Endothelial cell of umbilical vein (primary cell): Measurements from ENCODE around the gene INHBB. TPM values are rescaled to one million over a fixed set of nuclear protein-coding genes. Genes with fewer than 3 reads are reported as not detected.

Experiments used
- BruUV-seq: library from RNA; stranded (reverse); fragments of 400-500 nt; replicated peaks from 2 replicates; lab custom pipeline; 2021; lab: Mats Ljungman, UMichigan
- CTCF ChIA-PET: fragments of 300-600, 350-600 bp; sonication (Branson Sonifier 250); formaldehyde crosslinking; loops from one replicate; lab custom pipeline; 2021; ENCODE audit warnings: antibody characterized with exemption, inconsistent platforms; lab: Charles Lee
- POLR2A ChIA-PET: fragments of 300-600, 350-600 bp; sonication (Branson Sonifier 250); formaldehyde crosslinking; loops from one replicate; lab custom pipeline; 2021; ENCODE audit warnings: antibody characterized with exemption, inconsistent platforms; lab: Charles Lee
- DNase-seq: peaks from one replicate; pipeline ENCODE4 v3.0.0-alpha.2; 2011; ENCODE audit warnings: low read depth, low spot score
- FAIRE-seq: peaks from 2 replicates; lab custom pipeline; 2011; peaks lifted over from hg19 to GRCh38; lab: Jason Lieb, UNC
- H2AFZ ChIP-seq: 2 replicates; pipeline ENCODE4 v1.6.0; 2012; ENCODE audit warnings: low read depth, low read length, control low read depth, inconsistent platforms
- H3K27ac ChIP-seq: 2 replicates; pipeline ENCODE4 v1.5.1; 2011; ENCODE audit warnings: low read depth, mild to moderate bottlenecking, control low read depth, low read length, moderate library complexity; ENCODE audit not compliant: insufficient read depth
- H3K27me3 ChIP-seq, 2 experiments: 2 replicates each; pipeline versions ENCODE4 v1.6.0 to v1.6.1; 2011; ENCODE audit warnings: low read length in 2 of 2, mixed read lengths in 1 of 2; ENCODE audit not compliant: control insufficient read depth in 2 of 2, insufficient read depth in 2 of 2
- H3K36me3 ChIP-seq, 2 experiments: 2 replicates in 1 of 2; 3 replicates in 1 of 2; pipeline ENCODE4 v1.5.1; 2011; ENCODE audit warnings: low read length in 2 of 2, mild to moderate bottlenecking in 1 of 2, moderate library complexity in 1 of 2; ENCODE audit not compliant: control insufficient read depth in 2 of 2, insufficient read depth in 2 of 2; ENCODE audit errors: extremely low read depth in 1 of 2
- H3K4me1 ChIP-seq: 3 replicates; pipeline ENCODE4 v1.5.1; 2011; ENCODE audit warnings: mild to moderate bottlenecking, low read length; ENCODE audit not compliant: control insufficient read depth, insufficient read depth; ENCODE audit errors: extremely low read depth
- H3K4me2 ChIP-seq: 2 replicates; pipeline ENCODE4 v1.6.1; 2011; ENCODE audit warnings: low read length, control low read depth, mixed read lengths; ENCODE audit not compliant: insufficient read depth
- H3K4me3 ChIP-seq, 3 experiments: fragments of 200-600 bp in 1 of 3; sonication (generic), shearing (Covaris generic) in 1 of 3; replicated peaks in 1 of 3; 2 replicates each; pipeline ENCODE4 v1.5.1; 2011 to 2016; ENCODE audit warnings: control low read depth in 3 of 3, low read length in 3 of 3, mild to moderate bottlenecking in 2 of 3, inconsistent platforms in 1 of 3, low read depth in 1 of 3, moderate library complexity in 1 of 3; ENCODE audit not compliant: insufficient read depth in 1 of 3
- H3K79me2 ChIP-seq: 2 replicates; pipeline ENCODE4 v1.6.0; 2012; ENCODE audit warnings: low read length, inconsistent platforms; ENCODE audit not compliant: control insufficient read depth, insufficient read depth
- H3K9ac ChIP-seq: replicated peaks from 2 replicates; pipeline ENCODE3; 2011; ENCODE audit warnings: low read length, control low read depth; ENCODE audit not compliant: insufficient read depth; ENCODE audit errors: extremely low read depth
- H3K9me1 ChIP-seq: replicated peaks from 3 replicates; pipeline ENCODE4 v1.6.0; 2011; ENCODE audit warnings: mild to moderate bottlenecking, low read length; ENCODE audit not compliant: control insufficient read depth, insufficient read depth; ENCODE audit errors: extremely low read depth
- H3K9me3 ChIP-seq: replicated peaks from 2 replicates; pipeline ENCODE4 v1.5.1; 2012; ENCODE audit warnings: low read length, inconsistent platforms; ENCODE audit not compliant: control insufficient read depth, insufficient read depth
- H4K20me1 ChIP-seq: replicated peaks from 2 replicates; pipeline ENCODE3; 2011; ENCODE audit warnings: mild to moderate bottlenecking, low read length; ENCODE audit not compliant: control insufficient read depth, insufficient read depth; ENCODE audit errors: extremely low read depth
- CTCF ChIP-seq, 2 donors: IDR thresholded peaks; 1 replicate in 1 of 2; 2 replicates in 1 of 2; pipeline ENCODE4 v1.5.1; 2011; ENCODE audit warnings: low read length in 2 of 2, mild to moderate bottlenecking in 2 of 2, moderate library complexity in 2 of 2, control low read depth in 1 of 2, inconsistent platforms in 1 of 2, low read depth in 1 of 2; ENCODE audit not compliant: insufficient read depth in 1 of 2; ENCODE audit errors: extremely low read depth in 1 of 2
- EZH2 ChIP-seq: IDR thresholded peaks from 2 replicates; pipeline ENCODE4 v1.6.1; 2012; ENCODE audit warnings: borderline replicate concordance, low read depth, mild to moderate bottlenecking, moderate library complexity, low read length, inconsistent platforms; ENCODE audit not compliant: severe bottlenecking
- FOS ChIP-seq: IDR thresholded peaks from 2 replicates; pipeline ENCODE4 v1.6.1; 2011; ENCODE audit warnings: mild to moderate bottlenecking, low read length, moderate library complexity, borderline replicate concordance; ENCODE audit not compliant: insufficient read depth
- GATA2 ChIP-seq: IDR thresholded peaks from 2 replicates; pipeline ENCODE4 v1.7.0; 2011; ENCODE audit warnings: low read depth, mild to moderate bottlenecking, moderate library complexity, mixed read lengths, low read length; ENCODE audit not compliant: insufficient read length, insufficient read depth
- JUN ChIP-seq: IDR thresholded peaks from 2 replicates; pipeline ENCODE4 v1.6.1; 2011; ENCODE audit warnings: borderline replicate concordance, low read depth; ENCODE audit not compliant: insufficient read length, insufficient read depth
- MAX ChIP-seq: IDR thresholded peaks from 2 replicates; pipeline ENCODE4 v1.6.1; 2011; ENCODE audit not compliant: insufficient read depth, insufficient read length
- MYC ChIP-seq: IDR thresholded peaks from one replicate; pipeline ENCODE4 v1.6.1; 2011; ENCODE audit warnings: mild to moderate bottlenecking, low read depth, low read length
- POLR2A ChIP-seq: IDR thresholded peaks from 2 replicates; pipeline ENCODE4 v1.6.1; 2012; ENCODE audit warnings: low read depth, mild to moderate bottlenecking, control low read depth, low read length
- POLR2AphosphoS5 ChIP-seq: IDR thresholded peaks from 2 replicates; pipeline ENCODE4 v1.6.1; 2012; ENCODE audit warnings: low read depth, mild to moderate bottlenecking, control low read depth, low read length, moderate library complexity; ENCODE audit not compliant: insufficient read depth
- dilution Hi-C: fragments of 300-500 bp; cut with MboI; formaldehyde crosslinking; loops from one replicate; pipeline ENCODE4 v1.15.0; 2019; ENCODE audit warnings: low sequenced_read_pairs; ENCODE audit not compliant: extremely low pct_ligation_motif_present
- intact Hi-C: fragments of 100-400 bp; cut with micrococcal nuclease; formaldehyde crosslinking; loops from one replicate; pipeline ENCODE4 v1.10.0; 2022
- polyA plus RNA-seq, 4 experiments: library from polyadenylated mRNA; depleted of rRNA in 3 of 4; stranded (reverse) in 3 of 4; unstranded in 1 of 4; fragments of >200 nt; gene quantifications; 2 replicates each; pipeline versions ENCODE4 v1.2.1 to v1.2.3, GENCODE V29; 2011 to 2012; ENCODE audit warnings: missing spikeins in 1 of 4
- total RNA-seq: library from RNA; stranded (reverse); gene quantifications from 2 replicates; pipeline ENCODE4 v1.2.3, GENCODE V29; 2021

INHBB gene
- total and polyA plus RNA-seq, 2 donors (not counting 3 experiments of a cell fraction or from before 2014, with no cell fraction given): 0.11 to 1.8 TPM

- H3K79me2 ChIP-seq: no peaks in the 10 kb centered on the region
- CTCF ChIA-PET: interaction anchor here (1.4 kb wide), 1 partner anchor 15 kb away, joined by 3 read pairs; no protein-coding TSS in a partner anchor
- H3K27me3 ChIP-seq: no peaks in the 10 kb centered on the region
- intact Hi-C loops (no loop called here), dilution Hi-C loops (no loop called here)
- no peak overlapping the region for H3K4me3 ChIP-seq
- no peaks in the 10 kb centered on the region for H3K4me1 ChIP-seq
- no peaks in the 10 kb centered on the region for H3K9me3 ChIP-seq
- no peak overlapping the region for H2AFZ ChIP-seq
- FAIRE-seq (no peak), DNase-seq (no peak)
- no peak overlapping the region for H3K27ac ChIP-seq
- TF ChIP-seq MYC: no peak
- no TSS peak for BruUV-seq
- POLR2A ChIA-PET: no interaction called here
- no peaks in the 10 kb centered on the region for H3K9me1 ChIP-seq
- no peaks in the 10 kb centered on the region for H3K36me3 ChIP-seq
- H3K9ac ChIP-seq: no peak overlapping the region
- H3K4me2 ChIP-seq: no peak overlapping the region
- no peaks in the 10 kb centered on the region for H4K20me1 ChIP-seq
These were observed 50.3 kb downstream of the INHBB start for GRCh38 chr2:120396013-120396860.

- no peak overlapping the region for H3K4me3 ChIP-seq
- no peak overlapping the region for H3K9ac ChIP-seq
- no peaks in the 10 kb centered on the region for H3K9me1 ChIP-seq
- H3K27me3 ChIP-seq: no peaks in the 10 kb centered on the region
- BruUV-seq: no TSS peak
- H2AFZ ChIP-seq: no peak overlapping the region
- DNase-seq: no peak
- no peaks in the 10 kb centered on the region for H3K9me3 ChIP-seq
- H3K4me2 ChIP-seq: no peak overlapping the region
- ChIA-PET CTCF (no interaction called here), POLR2A (no interaction called here)
- H4K20me1 ChIP-seq: no peaks in the 10 kb centered on the region
- no peaks in the 10 kb centered on the region for H3K4me1 ChIP-seq
- H3K79me2 ChIP-seq: no peaks in the 10 kb centered on the region
- H3K27ac ChIP-seq: no peak overlapping the region
- intact Hi-C loops (no loop called here), dilution Hi-C loops (no loop called here)
- H3K36me3 ChIP-seq: no peaks in the 10 kb centered on the region
- no peak for FAIRE-seq
- TF ChIP-seq POLR2A (no peak), EZH2 (no peak), CTCF (IDR thresholded peaks at IDR 0.05; ENCODE audit: extremely low read depth in 1 of 2, insufficient read depth in 1 of 2, low read depth in 1 of 2, low read length in 2 of 2) (no peak), MAX (no peak), FOS (no peak), GATA2 (no peak), MYC (no peak), POLR2AphosphoS5 (no peak), JUN (no peak)
These were observed 51.2 kb downstream of the INHBB start for GRCh38 chr2:120396861-120397811.
